Nephron (organoid): ENCODE measurements around the gene CAMTA1.
A peak's percentile ranks its signal among the peaks of the same experiment; 100 is the strongest.

Experiments used
- H3K27ac Mint-ChIP-seq, 3 experiments: 2 replicates each; pipeline ENCODE4 v1.8.0; 2020; ENCODE audit warnings: mixed read lengths in 3 of 3, mild to moderate bottlenecking in 2 of 3, moderate library complexity in 1 of 3
- H3K27me3 Mint-ChIP-seq: 2 replicates; pipeline ENCODE4 v1.8.0; 2021; ENCODE audit warnings: low read depth, mild to moderate bottlenecking, moderate library complexity, mixed read lengths
- H3K36me3 Mint-ChIP-seq: 2 replicates; pipeline ENCODE4 v1.8.0; 2020; ENCODE audit warnings: low read depth, mixed read lengths
- H3K4me1 Mint-ChIP-seq: 2 replicates; pipeline ENCODE4 v1.8.0; 2020; ENCODE audit warnings: mixed read lengths
- H3K4me3 Mint-ChIP-seq, 3 experiments: 2 replicates each; pipeline ENCODE4 v1.8.0; 2020; ENCODE audit warnings: mild to moderate bottlenecking in 3 of 3, mixed read lengths in 3 of 3, moderate library complexity in 2 of 3
- H3K9me3 Mint-ChIP-seq: 2 replicates; pipeline ENCODE4 v1.8.0; 2020; ENCODE audit warnings: mixed read lengths
- CTCF ChIP-seq, 3 experiments: fragments of 200-600 bp; sonication (generic); IDR thresholded peaks; one replicate each; pipeline ENCODE4 v1.5.0; 2021; ENCODE audit warnings: antibody characterized with exemption in 3 of 3; ENCODE audit not compliant: unreplicated experiment in 3 of 3

The CAMTA1 gene

GRCh38 chr1:6801199-6801598 is 15.9 kb downstream of the CAMTA1 start:
- H3K4me3 Mint-ChIP-seq: no peak overlapping the region

GRCh38 chr1:6801966-6802365 is 16.7 kb downstream of the CAMTA1 start:
- Mint-ChIP-seq H3K27ac (no peak overlapping the region), H3K4me3 (no peak overlapping the region), H3K4me1 (peaks cover 55% of the 10 kb centered on the region), H3K27me3 (no peaks in the 10 kb centered on the region), H3K36me3 (peaks cover 3% of the 10 kb centered on the region), H3K9me3 (no peaks in the 10 kb centered on the region)
- TF ChIP-seq CTCF (IDR thresholded peaks at IDR 0.05; ENCODE audit: unreplicated experiment in 3 of 3): no peak

More at GRCh38 chr1:6801199-6801598, 15.9 kb downstream of the CAMTA1 start:
- Mint-ChIP-seq H3K27me3 (no peaks in the 10 kb centered on the region), H3K36me3 (peaks cover 3% of the 10 kb centered on the region), H3K9me3 (no peaks in the 10 kb centered on the region), H3K4me1 (peaks cover 59% of the 10 kb centered on the region), H3K27ac (peak overlapping the region in 2 of 3 experiments; percentile 74 to 84)
- TF ChIP-seq CTCF (IDR thresholded peaks at IDR 0.05; ENCODE audit: unreplicated experiment in 3 of 3): no peak

- no peak for TF ChIP-seq CTCF (IDR thresholded peaks at IDR 0.05; ENCODE audit: unreplicated experiment in 3 of 3)
- peak overlapping the region in 2 of 3 experiments; percentile 10 to 22 for H3K27ac Mint-ChIP-seq
- no peaks in the 10 kb centered on the region for H3K27me3 Mint-ChIP-seq
- peaks cover 3% of the 10 kb centered on the region for H3K36me3 Mint-ChIP-seq
- peaks cover 54% of the 10 kb centered on the region for H3K4me1 Mint-ChIP-seq
- no peak overlapping the region for H3K4me3 Mint-ChIP-seq
- no peaks in the 10 kb centered on the region for H3K9me3 Mint-ChIP-seq
Observed at GRCh38 chr1:6802454-6802853, 17.2 kb downstream of the CAMTA1 start.

- no peak for TF ChIP-seq CTCF (IDR thresholded peaks at IDR 0.05; ENCODE audit: unreplicated experiment in 3 of 3)
- H3K4me3 Mint-ChIP-seq: no peak overlapping the region
- H3K27me3 Mint-ChIP-seq: no peaks in the 10 kb centered on the region
- peaks cover 3% of the 10 kb centered on the region for H3K36me3 Mint-ChIP-seq
- peak overlapping the region in 1 of 3 experiments; percentile 44 for H3K27ac Mint-ChIP-seq
- H3K9me3 Mint-ChIP-seq: no peaks in the 10 kb centered on the region
- peaks cover 54% of the 10 kb centered on the region for H3K4me1 Mint-ChIP-seq
Observed at GRCh38 chr1:6802893-6803292, 17.6 kb downstream of the CAMTA1 start.

- no peaks in the 10 kb centered on the region for H3K27me3 Mint-ChIP-seq
- peaks cover 3% of the 10 kb centered on the region for H3K36me3 Mint-ChIP-seq
- no peak overlapping the region for H3K4me3 Mint-ChIP-seq
- H3K27ac Mint-ChIP-seq: peak overlapping the region in 1 of 3 experiments; percentile 44
- peaks cover 54% of the 10 kb centered on the region for H3K4me1 Mint-ChIP-seq
- no peaks in the 10 kb centered on the region for H3K9me3 Mint-ChIP-seq
- no peak for TF ChIP-seq CTCF (IDR thresholded peaks at IDR 0.05; ENCODE audit: unreplicated experiment in 3 of 3)
Observed at GRCh38 chr1:6803357-6803756, 18.1 kb downstream of the CAMTA1 start.

GRCh38 chr1:6805004-6805416 is 19.8 kb downstream of the CAMTA1 start:
- H3K27ac Mint-ChIP-seq: no peak overlapping the region
- no peak for TF ChIP-seq CTCF (IDR thresholded peaks at IDR 0.05; ENCODE audit: unreplicated experiment in 3 of 3)
- no peaks in the 10 kb centered on the region for H3K27me3 Mint-ChIP-seq
- no peaks in the 10 kb centered on the region for H3K9me3 Mint-ChIP-seq
- H3K4me3 Mint-ChIP-seq: no peak overlapping the region
- peaks cover 49% of the 10 kb centered on the region for H3K4me1 Mint-ChIP-seq
- H3K36me3 Mint-ChIP-seq: no peaks in the 10 kb centered on the region
